Measurements from ENCODE around the gene MCM6. TPM values are rescaled to one million over a fixed set of nuclear protein-coding genes. Genes with fewer than 3 reads are reported as not detected.

The MCM6 gene
- total RNA-seq (100 to 1,000 TPM in 1 of 5 experiments, 10 to 100 TPM in 4; 12.1 to 105 (median 21.6) TPM), polyA plus RNA-seq (10 to 100 TPM; 15.0 to 18.5 TPM), total RNA-seq (31.0 reads per million, percentile 60 among the genes with 10 or more reads in this experiment)

DNA sequence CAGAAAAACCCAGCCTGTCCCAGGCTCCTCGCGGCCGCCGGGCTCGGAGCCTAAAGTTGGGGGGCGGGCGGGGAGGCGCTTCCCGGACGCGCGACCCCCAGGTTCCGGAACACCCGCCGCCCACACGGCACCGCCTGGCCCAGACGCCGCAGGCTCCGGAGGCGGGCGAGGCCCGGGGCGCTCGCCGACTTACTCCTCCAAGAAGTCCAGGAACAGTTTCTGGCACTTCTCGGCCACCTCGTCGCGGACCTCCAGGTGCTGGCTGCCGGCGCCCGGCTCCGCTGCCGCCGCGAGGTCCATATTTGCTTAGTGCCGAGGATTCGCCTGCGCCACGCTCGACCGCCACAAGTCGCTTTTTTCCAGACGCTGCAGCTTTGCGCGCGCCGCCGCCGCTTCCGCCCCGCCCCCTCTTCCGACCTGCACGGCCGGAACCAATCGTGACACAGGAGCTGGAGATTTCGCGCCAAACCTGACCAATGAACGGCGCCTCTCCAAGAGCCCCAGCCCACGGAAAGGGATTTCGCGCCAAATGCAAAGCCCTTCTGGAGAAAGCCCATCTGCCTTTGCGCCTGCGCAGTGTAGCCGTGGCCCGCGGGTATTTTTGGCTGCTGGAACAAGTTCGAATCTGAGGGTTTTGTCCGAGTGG is at the start of gene MCM6:
MCM6 (minus strand) TSS at position 378 of the 646 bp plus-strand sequence; CDS start at position 300, 78 bp downstream.
- POLR2A ChIA-PET, result interaction anchor here (0.5 to 1.0 kb wide), 7 partner anchors 9 to 506 kb away, joined by 3 to 5 read pairs (median 4); partner anchors contain the start of genes R3HDM1 and ZRANB3
- Mint-ChIP-seq H3K27me3 (peaks cover 0 to 5% (median 0%) of the 10 kb centered on the region in 5 donors), H3K4me1 (peaks cover 23 to 44% (median 41%) of the 10 kb centered on the region in 7 donors), H3K9me3 (peaks cover 0 to 2% (median 0%) of the 10 kb centered on the region in 11 donors), H3K36me3 (peaks cover 0 to 23% (median 2%) of the 10 kb centered on the region in 5 donors), H3K27ac (peak within 1 kb of the TSS; percentile 84 to 97 (median 95)), H3K4me3 (peak within 1 kb of the TSS; percentile 85 to 97 (median 93))
- intact Hi-C loops (cut with micrococcal nuclease), result loop anchor here (1.0 to 10.0 kb wide), 18 partner anchors 36 to 1751 kb away; partner anchors contain the start of genes CCNT2 (in 2 of the 2), DARS1 (in 2 of the 2), RAB3GAP1 (in 2 of the 2) and UBXN4 (in 2 of the 2)
- Histone ChIP-seq H3K9me3 (ENCODE audit: control insufficient read depth in 2 of 3, low read length in 3 of 3) (no peaks in the 10 kb centered on the region), H3K4me1 (ENCODE audit: control insufficient read depth in 2 of 2, insufficient read depth in 2 of 2, low read length in 2 of 2) (peaks cover 12 to 18% of the 10 kb centered on the region in 2 donors), H3K27ac (ENCODE audit: low read depth, low read length) (peak within 1 kb of the TSS; percentile 84), H3K4me3 (ENCODE audit: low read length) (peak within 1 kb of the TSS; percentile 83), H3K36me3 (ENCODE audit: control insufficient read depth in 2 of 3, insufficient read depth in 3 of 3, low read length in 3 of 3) (peaks cover 0 to 7% (median 0%) of the 10 kb centered on the region in 3 experiments), H3K27me3 (ENCODE audit: control insufficient read depth in 2 of 2, insufficient read depth in 2 of 2, low read length in 2 of 2) (no peaks in the 10 kb centered on the region)
- DNase-seq (peak; percentile 91 to 99 (median 97)), ATAC-seq (peak; percentile 96)
- CTCF ChIA-PET, result interaction anchor here (0.6 kb wide), 1 partner anchor 230 kb away, joined by 4 read pairs; no protein-coding TSS in a partner anchor

DNA sequence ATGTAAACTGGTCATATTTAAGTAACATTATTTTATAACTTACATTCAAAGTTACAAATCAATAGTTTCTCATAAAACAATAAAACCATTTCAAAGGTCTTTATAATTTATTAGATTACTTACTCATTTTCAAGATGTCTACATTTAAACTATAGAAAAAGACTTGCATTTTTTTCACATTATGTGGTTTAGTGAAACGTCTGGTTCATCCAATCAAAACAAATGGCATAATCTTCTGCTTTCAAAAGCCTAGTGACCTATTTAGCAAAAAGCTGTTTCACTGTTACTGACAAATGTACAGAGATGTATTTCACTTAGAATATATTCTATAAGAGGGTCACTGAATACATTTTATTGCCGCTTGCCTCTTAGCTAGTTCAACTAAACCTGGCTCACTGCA is 49.3 kb upstream of the MCM6 start:
- H3K36me3 ChIP-seq (ENCODE audit: control insufficient read depth in 2 of 3, insufficient read depth in 3 of 3, low read length in 3 of 3), result peaks cover 0 to 12% (median 0%) of the 10 kb centered on the region in 3 experiments
- H3K27me3 ChIP-seq (ENCODE audit: control insufficient read depth in 2 of 2, insufficient read depth in 2 of 2, low read length in 2 of 2), result no peaks in the 10 kb centered on the region
- no peak overlapping the region for H3K4me3 ChIP-seq (ENCODE audit: low read length)
- no peak overlapping the region for H3K27ac ChIP-seq (ENCODE audit: low read depth, low read length)
- Mint-ChIP-seq H3K9me3 (no peaks in the 10 kb centered on the region), H3K36me3 (peaks cover 3 to 26% (median 10%) of the 10 kb centered on the region in 5 donors), H3K4me3 (no peak overlapping the region), H3K27me3 (no peaks in the 10 kb centered on the region), H3K4me1 (peaks cover 0 to 14% (median 4%) of the 10 kb centered on the region in 7 donors), H3K27ac (peak overlapping the region in 3 of 9 donors; percentile 40 to 55 (median 45))
- DNase-seq (no peak), ATAC-seq (no peak)
- ChIA-PET CTCF (interaction anchor here (1.0 kb wide), 1 partner anchor 458 kb away, joined by 3 read pairs; no protein-coding TSS in a partner anchor), POLR2A (interaction anchor here (0.6 to 1.1 kb wide), 3 partner anchors 38 to 137 kb away, joined by 3 to 5 read pairs (median 3); no protein-coding TSS in a partner anchor)
- no peaks in the 10 kb centered on the region for H3K9me3 ChIP-seq (ENCODE audit: control insufficient read depth in 2 of 3, low read length in 3 of 3)
- no peaks in the 10 kb centered on the region for H3K4me1 ChIP-seq (ENCODE audit: control insufficient read depth in 2 of 2, insufficient read depth in 2 of 2, low read length in 2 of 2)
- intact Hi-C loops (cut with micrococcal nuclease), result no loop called here

DNA sequence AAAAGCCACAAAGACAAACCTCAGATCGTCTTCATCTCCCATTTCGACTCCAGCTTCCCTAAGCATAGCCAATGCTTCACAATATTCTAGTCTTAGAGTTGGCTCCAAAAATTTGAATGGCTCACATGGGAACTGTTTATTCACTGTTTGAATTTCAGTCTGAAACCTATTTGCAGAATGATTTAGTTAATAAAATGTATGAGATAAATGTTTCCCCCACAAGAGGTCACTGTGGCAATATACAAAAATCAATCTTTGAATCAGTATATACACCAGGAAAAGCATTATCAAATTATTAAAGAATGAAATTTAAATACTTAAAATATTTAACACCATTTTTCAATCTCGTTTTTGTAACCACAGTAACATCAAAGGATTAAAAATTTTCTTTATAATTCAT is 40.0 kb upstream of the MCM6 start:
- intact Hi-C loops (cut with micrococcal nuclease), result loop anchor here (1.0 to 10.0 kb wide), 14 partner anchors 46 to 468 kb away; partner anchors contain the start of gene DARS1 (in 2 of the 2)
- H3K27ac Mint-ChIP-seq, result peak overlapping the region in 6 of 9 donors; percentile 7 to 81 (median 58)
- peaks cover under 1 to 10% (median 8%) of the 10 kb centered on the region in 5 donors for H3K36me3 Mint-ChIP-seq
- peaks cover 0 to 14% (median 4%) of the 10 kb centered on the region in 7 donors for H3K4me1 Mint-ChIP-seq
- no peak overlapping the region for H3K4me3 Mint-ChIP-seq
- Histone ChIP-seq H3K9me3 (ENCODE audit: control insufficient read depth in 2 of 3, low read length in 3 of 3) (no peaks in the 10 kb centered on the region), H3K27ac (ENCODE audit: low read depth, low read length) (no peak overlapping the region), H3K4me3 (ENCODE audit: low read length) (no peak overlapping the region), H3K36me3 (ENCODE audit: control insufficient read depth in 2 of 3, insufficient read depth in 3 of 3, low read length in 3 of 3) (peaks cover 0 to 6% (median 4%) of the 10 kb centered on the region in 3 experiments), H3K4me1 (ENCODE audit: control insufficient read depth in 2 of 2, insufficient read depth in 2 of 2, low read length in 2 of 2) (no peaks in the 10 kb centered on the region), H3K27me3 (ENCODE audit: control insufficient read depth in 2 of 2, insufficient read depth in 2 of 2, low read length in 2 of 2) (no peaks in the 10 kb centered on the region)
- CTCF ChIA-PET, result interaction anchor here (0.6 to 7.9 kb wide), 2 partner anchors 111 to 465 kb away, joined by 5 to 270 read pairs; no protein-coding TSS in a partner anchor
- peak; percentile 80 for ATAC-seq
- DNase-seq, result peak in 7 of 9 donors; percentile 23 to 67 (median 56)
- POLR2A ChIA-PET, result interaction anchor here (2.0 kb wide), 1 partner anchor 220 kb away, joined by 5 read pairs; no protein-coding TSS in a partner anchor
- no peaks in the 10 kb centered on the region for H3K9me3 Mint-ChIP-seq
- H3K27me3 Mint-ChIP-seq, result no peaks in the 10 kb centered on the region

DNA sequence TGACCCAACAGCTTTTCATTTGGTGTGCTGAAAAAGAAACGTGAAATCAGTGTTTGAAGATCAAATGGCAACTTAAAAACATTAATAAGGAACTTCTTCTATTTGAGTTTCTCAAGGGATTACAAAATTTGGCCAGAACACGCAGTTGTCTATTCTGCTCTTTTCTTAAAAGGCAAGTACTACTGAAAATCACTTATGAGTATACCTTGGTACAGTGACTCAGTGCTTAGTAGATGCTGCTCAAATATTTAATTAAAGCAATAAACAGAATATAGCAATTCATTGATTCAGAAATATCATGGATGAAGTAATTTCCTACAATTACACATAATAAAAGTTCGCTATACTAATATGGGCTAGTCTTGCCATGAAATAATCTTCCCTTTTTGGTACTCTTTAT is 38.2 kb upstream of the MCM6 start:
- Mint-ChIP-seq H3K27ac (no peak overlapping the region), H3K36me3 (peaks cover 0 to 16% (median 14%) of the 10 kb centered on the region in 5 donors), H3K4me3 (no peak overlapping the region), H3K27me3 (no peaks in the 10 kb centered on the region), H3K4me1 (peaks cover 0 to 14% (median 3%) of the 10 kb centered on the region in 7 donors), H3K9me3 (no peaks in the 10 kb centered on the region)
- Histone ChIP-seq H3K27ac (ENCODE audit: low read depth, low read length) (no peak overlapping the region), H3K27me3 (ENCODE audit: control insufficient read depth in 2 of 2, insufficient read depth in 2 of 2, low read length in 2 of 2) (no peaks in the 10 kb centered on the region), H3K36me3 (ENCODE audit: control insufficient read depth in 2 of 3, insufficient read depth in 3 of 3, low read length in 3 of 3) (peaks cover 4 to 15% (median 6%) of the 10 kb centered on the region in 3 experiments), H3K4me1 (ENCODE audit: control insufficient read depth in 2 of 2, insufficient read depth in 2 of 2, low read length in 2 of 2) (no peaks in the 10 kb centered on the region), H3K4me3 (ENCODE audit: low read length) (no peak overlapping the region), H3K9me3 (ENCODE audit: control insufficient read depth in 2 of 3, low read length in 3 of 3) (no peaks in the 10 kb centered on the region)
- ATAC-seq (no peak), DNase-seq (no peak)
- POLR2A ChIA-PET, result interaction anchor here (0.6 to 2.2 kb wide), 7 partner anchors 203 to 472 kb away, joined by 3 to 17 read pairs (median 7); no protein-coding TSS in a partner anchor
- intact Hi-C loops (cut with micrococcal nuclease), result loop anchor here in 1 of 2 donors (5.0 to 10.0 kb wide), 2 partner anchors 37 to 280 kb away; partner anchors contain the start of gene MCM6
- CTCF ChIA-PET, result interaction anchor here (0.6 to 7.9 kb wide), 14 partner anchors 20 to 1930 kb away, joined by 3 to 270 read pairs (median 4); no protein-coding TSS in a partner anchor

DNA sequence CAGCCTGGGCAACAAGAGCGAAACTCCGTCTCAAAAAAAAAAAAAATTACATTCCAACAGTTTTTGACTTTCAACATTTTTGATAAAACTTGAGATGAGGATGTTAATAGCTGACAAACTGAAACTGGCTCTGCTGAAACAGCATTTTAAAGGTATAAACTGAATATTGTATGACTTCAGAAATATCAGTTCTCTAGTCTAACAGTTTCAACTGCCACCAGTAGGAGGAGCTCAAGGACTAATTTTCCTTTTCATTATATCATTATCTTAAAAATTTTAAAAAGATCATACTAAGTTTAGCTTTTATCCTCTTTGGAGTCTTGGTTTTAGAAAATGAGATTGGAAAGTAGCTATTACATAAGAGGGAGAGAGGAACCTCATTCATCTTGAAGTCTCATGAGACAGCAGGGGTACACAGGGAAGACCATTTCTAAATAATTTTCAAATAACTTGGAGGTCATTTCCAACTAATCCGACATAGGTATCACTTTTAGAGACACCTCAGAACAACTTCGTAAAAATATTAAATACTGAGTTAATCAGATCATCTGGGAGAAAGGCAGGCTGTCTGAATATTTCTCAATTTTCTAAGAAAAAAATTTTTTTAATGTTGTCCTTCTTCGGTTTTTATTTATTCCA is 37.6 kb upstream of the MCM6 start:
- no peak overlapping the region for H3K4me3 Mint-ChIP-seq
- ATAC-seq (peak; percentile 63), DNase-seq (peak in 7 of 9 donors; percentile 36 to 67 (median 60))
- H3K9me3 Mint-ChIP-seq, result peaks cover 0 to under 1% (median 0%) of the 10 kb centered on the region in 11 donors
- H3K27ac Mint-ChIP-seq, result peak overlapping the region in 6 of 9 donors; percentile 34 to 82 (median 55)
- intact Hi-C loops (cut with micrococcal nuclease), result loop anchor here (1.0 to 10.0 kb wide), 4 partner anchors 37 to 753 kb away; partner anchors contain the start of gene MCM6 (in 1 of the 2)
- Histone ChIP-seq H3K9me3 (ENCODE audit: control insufficient read depth in 2 of 3, low read length in 3 of 3) (no peaks in the 10 kb centered on the region), H3K4me3 (ENCODE audit: low read length) (no peak overlapping the region), H3K27ac (ENCODE audit: low read depth, low read length) (no peak overlapping the region), H3K4me1 (ENCODE audit: control insufficient read depth in 2 of 2, insufficient read depth in 2 of 2, low read length in 2 of 2) (no peaks in the 10 kb centered on the region), H3K27me3 (ENCODE audit: control insufficient read depth in 2 of 2, insufficient read depth in 2 of 2, low read length in 2 of 2) (no peaks in the 10 kb centered on the region), H3K36me3 (ENCODE audit: control insufficient read depth in 2 of 3, insufficient read depth in 3 of 3, low read length in 3 of 3) (peaks cover 4 to 18% (median 6%) of the 10 kb centered on the region in 3 experiments)
- H3K4me1 Mint-ChIP-seq, result peaks cover 0 to 12% (median 3%) of the 10 kb centered on the region in 7 donors
- peaks cover under 1 to 19% (median 16%) of the 10 kb centered on the region in 5 donors for H3K36me3 Mint-ChIP-seq
- no peaks in the 10 kb centered on the region for H3K27me3 Mint-ChIP-seq
- ChIA-PET POLR2A (interaction anchor here (0.6 to 2.2 kb wide), 9 partner anchors 11 to 473 kb away, joined by 3 to 17 read pairs (median 5); no protein-coding TSS in a partner anchor), CTCF (interaction anchor here (0.6 to 7.9 kb wide), 20 partner anchors 9 to 484 kb away, joined by 3 to 270 read pairs (median 4); partner anchors contain the start of gene DARS1)

Data from naive thymus-derived CD4-positive, alpha-beta T cell (primary cell).